GM12878 (cell line): Measurements from ENCODE around the gene TMEM33. TPM values are rescaled to one million over a fixed set of nuclear protein-coding genes. Genes with fewer than 3 reads are reported as not detected.

Source experiments
- ATAC-seq: fragments of 200-7000 bp; cut with Tn5 transposase; 3 replicates; pipeline ENCODE4 v1.9.1; 2020; ENCODE audit warnings: mild to moderate bottlenecking, moderate library complexity
- BruUV-seq: library from RNA; stranded (reverse); fragments of 400-500 nt; replicated peaks from 2 replicates; lab custom pipeline; 2021; lab: Mats Ljungman, UMichigan
- CTCF ChIA-PET: fragments of 300-600 bp; sonication (Branson Sonifier 250); formaldehyde crosslinking; extraction: SDS; loops from one replicate; lab custom pipeline; 2021; ENCODE audit warnings: inconsistent platforms; lab: Yijun Ruan, JAX
- POLR2A ChIA-PET: fragments of 350-600 bp; formaldehyde crosslinking; extraction: SDS; loops from one replicate; lab custom pipeline; 2021; ENCODE audit warnings: inconsistent platforms; lab: Charles Lee
- RAD21 ChIA-PET: fragments of 300-600 bp; sonication (Branson Sonifier 250); formaldehyde crosslinking; loops from one replicate; lab custom pipeline; 2023; ENCODE audit warnings: antibody characterized with exemption; ENCODE audit not compliant: unreplicated experiment; lab: Charles Lee
- SMC1A ChIA-PET: fragments of 300-600 bp; sonication (Branson Sonifier 250); formaldehyde crosslinking; loops from one replicate; lab custom pipeline; 2023; ENCODE audit not compliant: unreplicated experiment, uncharacterized antibody; lab: Charles Lee
- DNase-seq: peaks from one replicate; pipeline ENCODE4 v3.0.0-alpha.2; 2011; ENCODE audit warnings: low read depth, low spot score
- FAIRE-seq: peaks from 3 replicates; lab custom pipeline; 2011; peaks lifted over from hg19 to GRCh38; lab: Jason Lieb, UNC
- H2AFZ ChIP-seq: 2 replicates; pipeline ENCODE4 v1.6.0; 2011; ENCODE audit warnings: low read depth, low read length, control low read depth; ENCODE audit not compliant: control insufficient read depth
- H3K27ac ChIP-seq: 2 replicates; pipeline ENCODE4 v1.5.1; 2011; ENCODE audit warnings: control low read depth; ENCODE audit not compliant: control insufficient read depth, insufficient read depth
- H3K27me3 ChIP-seq, 2 experiments: replicated peaks in 1 of 2; 2 replicates each; pipeline versions ENCODE4 v1.6.0 to v1.6.1; 2011; ENCODE audit warnings: low read length in 1 of 2; ENCODE audit not compliant: control insufficient read depth in 2 of 2, insufficient read depth in 2 of 2
- H3K36me3 ChIP-seq, 2 experiments: 2 replicates each; pipeline ENCODE4 v1.5.1; 2011; ENCODE audit warnings: low read length in 1 of 2; ENCODE audit not compliant: control insufficient read depth in 2 of 2, insufficient read depth in 2 of 2
- H3K4me1 ChIP-seq: 2 replicates; pipeline ENCODE4 v1.6.1; 2011; ENCODE audit warnings: mild to moderate bottlenecking, low read length, moderate library complexity, mixed read lengths; ENCODE audit not compliant: control insufficient read depth, insufficient read depth
- H3K4me2 ChIP-seq: 2 replicates; pipeline ENCODE4 v1.6.0; 2011; ENCODE audit warnings: control low read depth; ENCODE audit not compliant: control insufficient read depth, insufficient read depth
- H3K4me3 ChIP-seq: fragments of 200-600 bp; sonication (generic); 2 replicates; pipeline ENCODE4 v1.5.1; 2016
- H3K79me2 ChIP-seq: 2 replicates; pipeline ENCODE4 v1.6.0; 2011; ENCODE audit warnings: low read length; ENCODE audit not compliant: control insufficient read depth, insufficient read depth
- H3K9ac ChIP-seq: 2 replicates; pipeline ENCODE4 v1.8.0; 2011; ENCODE audit warnings: low read length, control low read depth, mixed read lengths; ENCODE audit not compliant: control insufficient read depth, insufficient read depth
- H3K9me3 ChIP-seq: replicated peaks from 3 replicates; pipeline ENCODE4 v1.5.1; 2011; ENCODE audit warnings: mild to moderate bottlenecking, low read length; ENCODE audit not compliant: control insufficient read depth, insufficient read depth
- H4K20me1 ChIP-seq: 2 replicates; pipeline ENCODE4 v1.6.0; 2011; ENCODE audit not compliant: control insufficient read depth, insufficient read depth
- ASH2L ChIP-seq: fragments of 300-600, 200-600 bp; sonication (generic); IDR thresholded peaks from 2 replicates; pipeline ENCODE4 v1.6.1; 2017; ENCODE audit warnings: low read depth, mild to moderate bottlenecking, borderline replicate concordance
- CHD4 ChIP-seq: fragments of 200-600 bp; sonication (generic); IDR thresholded peaks from 2 replicates; pipeline ENCODE4 v1.6.1; 2016; ENCODE audit warnings: mild to moderate bottlenecking
- CREB1 ChIP-seq: IDR thresholded peaks from 2 replicates; pipeline ENCODE4 v1.6.1; 2012; ENCODE audit warnings: low read depth, mild to moderate bottlenecking, inconsistent platforms
- CREM ChIP-seq: IDR thresholded peaks from 2 replicates; pipeline ENCODE4 v1.6.1; 2014; ENCODE audit warnings: antibody characterized with exemption, low read depth
- EGR1 ChIP-seq, 2 experiments: IDR thresholded peaks; 1 replicate in 1 of 2; 2 replicates in 1 of 2; pipeline ENCODE4 v1.6.1; 2011 to 2012; ENCODE audit warnings: low read depth in 2 of 2, low read length in 2 of 2, borderline replicate concordance in 1 of 2, mild to moderate bottlenecking in 1 of 2, moderate library complexity in 1 of 2
- PAX5 ChIP-seq: IDR thresholded peaks from 2 replicates; pipeline ENCODE4 v1.6.1; 2011; ENCODE audit warnings: low read depth, low read length, borderline replicate concordance
- RAD21 ChIP-seq: IDR thresholded peaks from 2 replicates; pipeline ENCODE4 v1.6.1; 2011; ENCODE audit warnings: mild to moderate bottlenecking, low read depth, low read length, moderate library complexity; ENCODE audit not compliant: insufficient read depth
- RCOR1 ChIP-seq: conservative IDR thresholded peaks from 2 replicates; pipeline ENCODE4 v1.6.1; 2012; ENCODE audit warnings: low read depth, low read length, improper control_type of control experiment
- SREBF1 ChIP-seq: IDR thresholded peaks from 2 replicates; pipeline ENCODE4 v1.6.1; 2012; ENCODE audit warnings: mild to moderate bottlenecking, low read length
- STAT1 ChIP-seq: fragments of 450-650 bp; conservative IDR thresholded peaks from 2 replicates; pipeline ENCODE4 v1.6.1; 2014; ENCODE audit warnings: antibody characterized with exemption, mild to moderate bottlenecking
- TCF12 ChIP-seq: IDR thresholded peaks from 2 replicates; pipeline ENCODE4 v1.6.1; 2011; ENCODE audit warnings: low read depth, mild to moderate bottlenecking, low read length
- ZBED1 ChIP-seq: IDR thresholded peaks from 2 replicates; pipeline ENCODE4 v1.6.1; 2016; ENCODE audit warnings: borderline replicate concordance
- ZNF384 ChIP-seq: IDR thresholded peaks from 2 replicates; pipeline ENCODE4 v1.6.1; 2012; ENCODE audit warnings: low read depth, mild to moderate bottlenecking, low read length, improper control_type of control experiment, borderline replicate concordance
- WGBS: methylation state at CpG from one replicate; pipeline ENCODE4 v1.1.6; 2016; ENCODE audit warnings: low lambda C conversion rate; ENCODE audit not compliant: insufficient replicate concordance, insufficient coverage; ENCODE audit errors: missing lambda C conversion rate; 5-methylcytosine and 5-hydroxymethylcytosine counted together
- in situ Hi-C: fragments of 300-500 bp; cut with MboI; formaldehyde crosslinking; loops from 9 replicates; pipeline ENCODE4 v1.14.3; 2018; ENCODE audit warnings: mixed read lengths
- intact Hi-C: fragments of 100-400 bp; cut with micrococcal nuclease; formaldehyde crosslinking; loops from one replicate; pipeline ENCODE4 v1.14.2; 2022; ENCODE audit not compliant: unreplicated experiment
- polyA plus RNA-seq, 11 experiments: library from polyadenylated mRNA; depleted of rRNA in 4 of 11; unstranded in 6 of 11; stranded (reverse) in 5 of 11; fragments of >200 nt; fragmentation: Nextera tagmentation in 4 of 11; fragmentation: Illumina TruSeq in 1 of 11; extraction: Ambion mirVana in 4 of 11; extraction: Trizol in 1 of 11; gene quantifications; 1 replicate in 1 of 11; 2 replicates in 10 of 11; pipeline versions ENCODE4 v1.2.1 to v1.2.3, GENCODE V29; 2011 to 2016; ENCODE audit warnings: inconsistent platforms in 2 of 11, missing spikeins in 2 of 11, low read depth in 1 of 11
- total RNA-seq, 4 experiments: library from RNA; depleted of rRNA in 3 of 4; stranded (reverse); fragments of >200 nt in 3 of 4; fragmentation: Illumina TruSeq in 1 of 4; extraction: Trizol in 1 of 4; gene quantifications; 2 replicates each; pipeline versions ENCODE4 v1.2.1 to v1.2.3, GENCODE V29; 2013 to 2021
- TF ChIP-seq, protein P1 (sequence below): IDR thresholded peaks from 2 replicates; pipeline ENCODE4 v1.6.1; 2012; ENCODE audit warnings: mild to moderate bottlenecking, low read depth, low read length
- TF ChIP-seq, protein P2 (sequence below): IDR thresholded peaks from 2 replicates; pipeline ENCODE4 v1.6.1; 2011; ENCODE audit warnings: low read depth, low read length, improper control_type of control experiment, borderline replicate concordance

The TMEM33 gene
- total and polyA plus RNA-seq, 10 of the 15 experiments (the other 5 are each of a cell fraction or from before 2014, with no cell fraction given), result 7.9 to 60.2 (median 33.4) TPM

DNA sequence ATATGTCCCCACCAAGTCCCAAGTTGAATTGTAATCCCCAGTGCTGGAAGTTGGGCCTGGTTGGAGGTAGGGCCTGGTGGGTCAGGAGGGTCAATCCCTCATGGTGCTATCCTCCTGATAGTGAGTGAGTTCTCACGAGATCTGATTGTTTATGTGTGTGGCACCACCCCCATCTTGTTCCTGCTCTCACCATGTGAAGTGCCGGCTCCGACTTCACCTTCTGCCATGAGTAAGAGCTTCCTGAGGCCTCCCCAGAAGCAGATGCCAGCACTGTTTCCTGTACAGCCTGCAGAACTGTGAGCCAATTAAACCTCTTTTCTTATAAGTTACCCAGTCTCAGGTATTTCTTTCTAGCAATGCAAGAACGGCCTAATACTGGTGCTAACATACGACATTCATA lies 22.7 kb upstream of the TMEM33 start:
- intact Hi-C loops (no loop called here), in situ Hi-C loops (no loop called here)
- no peaks in the 10 kb centered on the region for H3K79me2 ChIP-seq
- no peak overlapping the region for H2AFZ ChIP-seq
- FAIRE-seq (no peak), ATAC-seq (no peak), DNase-seq (no peak)
- H4K20me1 ChIP-seq, result no peaks in the 10 kb centered on the region
- ChIA-PET CTCF (no interaction called here), SMC1A (interaction anchor here (0.9 kb wide), 1 partner anchor 24 kb away, joined by 3 read pairs; no protein-coding TSS in a partner anchor), RAD21 (no interaction called here), POLR2A (no interaction called here)
- no peak for TF ChIP-seq RCOR1
- no peak for TF ChIP-seq CREB1
- H3K27me3 ChIP-seq, result no peaks in the 10 kb centered on the region; a peak in 1 of 4 replicates
- no peaks in the 10 kb centered on the region for H3K4me1 ChIP-seq
- H3K9ac ChIP-seq, result no peak overlapping the region
- no TSS peak for BruUV-seq
- 56% methylated on average over 5 of the region's 5 CpGs for WGBS
- H3K36me3 ChIP-seq, result no peaks in the 10 kb centered on the region
- no peak overlapping the region for H3K4me3 ChIP-seq
- no peak overlapping the region for H3K27ac ChIP-seq
- no peak overlapping the region for H3K4me2 ChIP-seq
- no peaks in the 10 kb centered on the region for H3K9me3 ChIP-seq

DNA sequence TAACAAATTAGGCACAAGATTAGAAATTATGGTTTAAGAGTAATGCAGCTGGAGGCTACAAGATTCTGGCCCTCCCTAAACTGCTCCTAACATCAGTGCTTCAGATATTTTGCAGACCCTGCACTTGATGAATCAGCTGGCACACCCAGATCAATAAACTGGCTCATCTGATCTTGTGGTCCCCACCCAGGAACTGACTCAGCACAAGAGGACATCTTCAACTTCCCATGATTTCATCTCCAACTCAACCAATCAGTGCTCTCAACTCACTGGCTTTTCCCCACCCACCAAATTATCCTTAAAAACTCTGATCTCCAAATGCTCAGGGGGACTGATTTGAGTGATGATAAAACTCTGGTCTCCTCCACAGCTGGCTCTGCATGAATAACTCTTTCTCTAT lies 21.7 kb upstream of the TMEM33 start:
- H3K4me1 ChIP-seq, result no peaks in the 10 kb centered on the region
- SMC1A ChIA-PET, result interaction anchor here (0.9 kb wide), 1 partner anchor 25 kb away, joined by 3 read pairs; no protein-coding TSS in a partner anchor
- ATAC-seq, result no peak
- RAD21 ChIA-PET, result no interaction called here
- no peak overlapping the region for H3K4me3 ChIP-seq
- no peaks in the 10 kb centered on the region for H3K79me2 ChIP-seq
- no peak for FAIRE-seq
- H4K20me1 ChIP-seq, result no peaks in the 10 kb centered on the region
- intact Hi-C loops, result no loop called here
- H3K27ac ChIP-seq, result no peak overlapping the region
- no peaks in the 10 kb centered on the region; a peak in 1 of 4 replicates for H3K27me3 ChIP-seq
- in situ Hi-C loops, result no loop called here
- no TSS peak for BruUV-seq
- POLR2A ChIA-PET, result no interaction called here
- no peak overlapping the region for H2AFZ ChIP-seq
- no peak for DNase-seq
- no peaks in the 10 kb centered on the region for H3K36me3 ChIP-seq
- H3K9me3 ChIP-seq, result no peaks in the 10 kb centered on the region
- no peak overlapping the region for H3K4me2 ChIP-seq
- no peak overlapping the region for H3K9ac ChIP-seq
- CTCF ChIA-PET, result interaction anchor here (0.7 kb wide), 1 partner anchor 688 kb away, joined by 4 read pairs; no protein-coding TSS in a partner anchor
- TF ChIP-seq ZNF384 (no peak), CHD4 (no peak), RAD21 (no peak), EGR1 (IDR thresholded peaks at IDR 0.05; ENCODE audit: borderline replicate concordance in 1 of 2, low read depth in 2 of 2, low read length in 2 of 2) (no peak), ZBED1 (no peak), SREBF1 (no peak), ASH2L (no peak), STAT1 (no peak), TCF12 (no peak), PAX5 (no peak), CREM (no peak)
- TF ChIP-seq, protein P1, sequence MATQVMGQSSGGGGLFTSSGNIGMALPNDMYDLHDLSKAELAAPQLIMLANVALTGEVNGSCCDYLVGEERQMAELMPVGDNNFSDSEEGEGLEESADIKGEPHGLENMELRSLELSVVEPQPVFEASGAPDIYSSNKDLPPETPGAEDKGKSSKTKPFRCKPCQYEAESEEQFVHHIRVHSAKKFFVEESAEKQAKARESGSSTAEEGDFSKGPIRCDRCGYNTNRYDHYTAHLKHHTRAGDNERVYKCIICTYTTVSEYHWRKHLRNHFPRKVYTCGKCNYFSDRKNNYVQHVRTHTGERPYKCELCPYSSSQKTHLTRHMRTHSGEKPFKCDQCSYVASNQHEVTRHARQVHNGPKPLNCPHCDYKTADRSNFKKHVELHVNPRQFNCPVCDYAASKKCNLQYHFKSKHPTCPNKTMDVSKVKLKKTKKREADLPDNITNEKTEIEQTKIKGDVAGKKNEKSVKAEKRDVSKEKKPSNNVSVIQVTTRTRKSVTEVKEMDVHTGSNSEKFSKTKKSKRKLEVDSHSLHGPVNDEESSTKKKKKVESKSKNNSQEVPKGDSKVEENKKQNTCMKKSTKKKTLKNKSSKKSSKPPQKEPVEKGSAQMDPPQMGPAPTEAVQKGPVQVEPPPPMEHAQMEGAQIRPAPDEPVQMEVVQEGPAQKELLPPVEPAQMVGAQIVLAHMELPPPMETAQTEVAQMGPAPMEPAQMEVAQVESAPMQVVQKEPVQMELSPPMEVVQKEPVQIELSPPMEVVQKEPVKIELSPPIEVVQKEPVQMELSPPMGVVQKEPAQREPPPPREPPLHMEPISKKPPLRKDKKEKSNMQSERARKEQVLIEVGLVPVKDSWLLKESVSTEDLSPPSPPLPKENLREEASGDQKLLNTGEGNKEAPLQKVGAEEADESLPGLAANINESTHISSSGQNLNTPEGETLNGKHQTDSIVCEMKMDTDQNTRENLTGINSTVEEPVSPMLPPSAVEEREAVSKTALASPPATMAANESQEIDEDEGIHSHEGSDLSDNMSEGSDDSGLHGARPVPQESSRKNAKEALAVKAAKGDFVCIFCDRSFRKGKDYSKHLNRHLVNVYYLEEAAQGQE, result no peak
- TF ChIP-seq, protein P2, sequence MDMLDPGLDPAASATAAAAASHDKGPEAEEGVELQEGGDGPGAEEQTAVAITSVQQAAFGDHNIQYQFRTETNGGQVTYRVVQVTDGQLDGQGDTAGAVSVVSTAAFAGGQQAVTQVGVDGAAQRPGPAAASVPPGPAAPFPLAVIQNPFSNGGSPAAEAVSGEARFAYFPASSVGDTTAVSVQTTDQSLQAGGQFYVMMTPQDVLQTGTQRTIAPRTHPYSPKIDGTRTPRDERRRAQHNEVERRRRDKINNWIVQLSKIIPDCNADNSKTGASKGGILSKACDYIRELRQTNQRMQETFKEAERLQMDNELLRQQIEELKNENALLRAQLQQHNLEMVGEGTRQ, result no peak
